Uterus (tissue), 2 donors: ENCODE data around the gene ACTR3C.
"Not testable (repeated sequence)": the region's sequence is repeated elsewhere in the genome, so short reads cannot be mapped to it uniquely, and the experiment has no call there.

Experiments
- CTCF ChIP-seq, 4 experiments: fragments of 200-600 bp in 2 of 4; fragments of 450-650 bp in 2 of 4; sonication (generic) in 2 of 4; IDR thresholded peaks; one replicate each; pipeline ENCODE4 v1.5.1; 2016 to 2019; ENCODE audit warnings: antibody characterized with exemption in 4 of 4, mild to moderate bottlenecking in 2 of 4, moderate library complexity in 1 of 4
- POLR2A ChIP-seq, 2 donors: fragments of 450-650 bp; IDR thresholded peaks; one replicate each; pipeline ENCODE4 v1.6.1; 2016; ENCODE audit warnings: antibody characterized with exemption in 2 of 2, mild to moderate bottlenecking in 1 of 2, moderate library complexity in 1 of 2

- TF ChIP-seq POLR2A, CTCF (IDR thresholded peaks at IDR 0.05): not testable (repeated sequence)
Measured at GRCh38 chr7:150305903-150306284, 17.5 kb downstream of the ACTR3C start.
